HepG2 (cell line): ENCODE data around the gene COL13A1. TPM values are rescaled to one million over a fixed set of nuclear protein-coding genes. Genes with fewer than 3 reads are reported as not detected.

Source experiments
- ATAC-seq: fragments of 200-7000 bp; cut with Tn5 transposase; 3 replicates; pipeline ENCODE4 v1.9.1; 2020; ENCODE audit warnings: mild to moderate bottlenecking, moderate library complexity
- BruUV-seq: library from RNA; stranded (reverse); fragments of 400-500 nt; replicated peaks from 2 replicates; lab custom pipeline; 2021; lab: Mats Ljungman, UMichigan
- CTCF ChIA-PET: fragments of 300-600 bp; formaldehyde crosslinking; extraction: SDS; loops from one replicate; lab custom pipeline; 2021; ENCODE audit warnings: low total read pairs, inconsistent platforms, low intra/inter-chr PET ratio; lab: Yijun Ruan, JAX
- POLR2A ChIA-PET: fragments of 350-600 bp; sonication (Branson Sonifier 250); formaldehyde crosslinking; loops from one replicate; lab custom pipeline; 2020; ENCODE audit warnings: antibody characterized with exemption, inconsistent platforms; lab: Yijun Ruan, JAX
- DNase-seq: peaks from one replicate; pipeline ENCODE4 v3.0.0-alpha.2; 2015; ENCODE audit warnings: low spot score
- FAIRE-seq: peaks from 3 replicates; lab custom pipeline; 2011; peaks lifted over from hg19 to GRCh38; lab: Jason Lieb, UNC
- H2AFZ ChIP-seq: one replicate; pipeline ENCODE4 v1.6.1; 2011; ENCODE audit warnings: low read length, inconsistent platforms
- H3K27ac ChIP-seq: fragments of 300-600 bp; 3 replicates; pipeline ENCODE4 v1.8.0; 2011; ENCODE audit warnings: mixed run types, mild to moderate bottlenecking, mixed read lengths, low read length, inconsistent platforms; ENCODE audit not compliant: insufficient read depth; ENCODE audit errors: extremely low read length
- H3K27me3 ChIP-seq, 2 experiments: fragments of 200-600 bp in 1 of 2; 2 replicates in 1 of 2; 3 replicates in 1 of 2; pipeline versions ENCODE4 v1.6.0 to v1.8.0; 2011; ENCODE audit warnings: low read length in 2 of 2, mild to moderate bottlenecking in 2 of 2, moderate library complexity in 2 of 2, inconsistent platforms in 1 of 2; ENCODE audit not compliant: insufficient read depth in 2 of 2, control insufficient read depth in 1 of 2
- H3K36me3 ChIP-seq, 2 experiments: fragments of 200-600 bp in 1 of 2; replicated peaks in 1 of 2; 2 replicates in 1 of 2; 3 replicates in 1 of 2; pipeline versions ENCODE4 v1.5.1 to v1.8.0; 2011; ENCODE audit warnings: low read length in 2 of 2, inconsistent platforms in 1 of 2; ENCODE audit not compliant: insufficient read depth in 2 of 2, control insufficient read depth in 1 of 2
- H3K4me1 ChIP-seq: 2 replicates; pipeline ENCODE4 v1.5.1; 2012; ENCODE audit warnings: low read length, inconsistent platforms; ENCODE audit not compliant: insufficient read depth
- H3K4me2 ChIP-seq: 2 replicates; pipeline ENCODE4 v1.6.0; 2011; ENCODE audit warnings: low read depth, low read length, inconsistent platforms
- H3K4me3 ChIP-seq, 3 experiments: fragments of 200-600 bp in 1 of 3; sonication (generic), shearing (Covaris generic) in 1 of 3; replicated peaks in 1 of 3; 2 replicates each; pipeline ENCODE4 v1.5.1; 2011 to 2016; ENCODE audit warnings: low read length in 3 of 3, inconsistent platforms in 2 of 3, low read depth in 2 of 3, mild to moderate bottlenecking in 2 of 3, control low read depth in 1 of 3, mixed read lengths in 1 of 3; ENCODE audit not compliant: insufficient read depth in 1 of 3
- H3K79me2 ChIP-seq: one replicate; pipeline ENCODE4 v1.6.1; 2011; ENCODE audit warnings: low read length, inconsistent platforms; ENCODE audit not compliant: insufficient read depth
- H3K9ac ChIP-seq: 2 replicates; pipeline ENCODE4 v1.6.0; 2011; ENCODE audit warnings: mild to moderate bottlenecking, low read depth, low read length, inconsistent platforms; ENCODE audit not compliant: insufficient read depth
- H3K9me3 ChIP-seq: 2 replicates; pipeline ENCODE4 v1.5.1; 2012; ENCODE audit warnings: mild to moderate bottlenecking, low read length
- H4K20me1 ChIP-seq: 2 replicates; pipeline ENCODE4 v1.6.0; 2011; ENCODE audit warnings: inconsistent platforms, mild to moderate bottlenecking, low read length, moderate library complexity; ENCODE audit not compliant: insufficient read depth
- EHMT2 ChIP-seq: fragments of 200-600 bp; sonication (generic); IDR thresholded peaks from 2 replicates; pipeline ENCODE4 v1.7.0; 2017; ENCODE audit warnings: antibody characterized with exemption, low read depth, low read length, borderline replicate concordance
- FOXO1 ChIP-seq: sonication (generic); formaldehyde crosslinking; IDR thresholded peaks from 2 replicates; pipeline ENCODE4 v1.4.0; 2020; ENCODE audit warnings: missing genetic modification reagents
- HNF4G ChIP-seq, 2 experiments: sonication (generic) in 1 of 2; formaldehyde crosslinking in 1 of 2; IDR thresholded peaks; 2 replicates each; pipeline versions ENCODE4 v1.4.0 to v1.6.1; 2011 to 2020; ENCODE audit warnings: borderline replicate concordance in 2 of 2, low read depth in 2 of 2, mild to moderate bottlenecking in 2 of 2, low read length in 1 of 2, missing genetic modification reagents in 1 of 2, moderate library complexity in 1 of 2
- HOXA5 ChIP-seq: sonication (generic); formaldehyde crosslinking; IDR thresholded peaks from 2 replicates; pipeline ENCODE4 v1.4.0; 2020; ENCODE audit warnings: missing genetic modification reagents
- KDM6A ChIP-seq: IDR thresholded peaks from 2 replicates; pipeline ENCODE4 v1.6.1; 2016; ENCODE audit warnings: low read depth
- MAF1 ChIP-seq: sonication (generic); formaldehyde crosslinking; IDR thresholded peaks from 2 replicates; pipeline ENCODE4 v1.5.0; 2020; ENCODE audit warnings: missing genetic modification reagents, borderline replicate concordance
- MAFF ChIP-seq: IDR thresholded peaks from 2 replicates; pipeline ENCODE4 v1.6.1; 2011; ENCODE audit warnings: low read depth, low read length, improper control_type of control experiment
- PHF5A ChIP-seq: IDR thresholded peaks from one replicate; pipeline ENCODE4 v1.6.1; 2018; ENCODE audit warnings: low read depth, missing genetic modification reagents; ENCODE audit not compliant: unreplicated experiment
- RNF219 ChIP-seq: sonication (generic); formaldehyde crosslinking; IDR thresholded peaks from 2 replicates; pipeline ENCODE4 v1.5.0; 2020; ENCODE audit warnings: mild to moderate bottlenecking, missing genetic modification reagents
- SCMH1 ChIP-seq: sonication (generic); formaldehyde crosslinking; IDR thresholded peaks from 2 replicates; pipeline ENCODE4 v1.9.0; 2021; ENCODE audit warnings: missing genetic modification reagents, mild to moderate bottlenecking, borderline replicate concordance
- STAT5B ChIP-seq: sonication (generic); formaldehyde crosslinking; IDR thresholded peaks from 2 replicates; pipeline ENCODE4 v1.4.0; 2020; ENCODE audit warnings: missing genetic modification reagents
- TMF1 ChIP-seq: sonication (generic); formaldehyde crosslinking; IDR thresholded peaks from 2 replicates; pipeline ENCODE4 v1.8.1; 2022; ENCODE audit warnings: low read depth, missing genetic modification reagents
- ZNF598 ChIP-seq: sonication (generic); formaldehyde crosslinking; IDR thresholded peaks from 2 replicates; pipeline ENCODE4 v1.5.1; 2020; ENCODE audit warnings: mild to moderate bottlenecking, missing genetic modification reagents, borderline replicate concordance
- ZNF614 ChIP-seq: IDR thresholded peaks from 2 replicates; pipeline ENCODE4 v1.6.1; 2018; ENCODE audit warnings: missing biosample characterization, missing genetic modification reagents, inconsistent platforms, borderline replicate concordance
- ZNF891 ChIP-seq: sonication (generic); formaldehyde crosslinking; IDR thresholded peaks from 2 replicates; pipeline ENCODE4 v1.5.0; 2020; ENCODE audit warnings: mild to moderate bottlenecking, missing genetic modification reagents
- ZSCAN31 ChIP-seq: sonication (generic); formaldehyde crosslinking; IDR thresholded peaks from 2 replicates; pipeline ENCODE4 v1.5.0; 2020; ENCODE audit warnings: low read depth, mild to moderate bottlenecking, missing genetic modification reagents
- WGBS: methylation state at CpG from one replicate; pipeline ENCODE4 v1.1.6; 2017; ENCODE audit warnings: low lambda C conversion rate; 5-methylcytosine and 5-hydroxymethylcytosine counted together
- in situ Hi-C: cut with HindIII; loops from 2 replicates; pipeline ENCODE4 v1.10.0; 2017; ENCODE audit warnings: low pct_unique_long_range_greater_than_20kb; ENCODE audit not compliant: extremely low pct_ligation_motif_present
- intact Hi-C: fragments of 100-400 bp; cut with micrococcal nuclease; formaldehyde crosslinking; loops from one replicate; pipeline ENCODE4 v1.10.0; 2022; ENCODE audit not compliant: unreplicated experiment
- polyA plus RNA-seq, 8 experiments: library from polyadenylated mRNA; depleted of rRNA in 3 of 8; stranded (reverse) in 7 of 8; unstranded in 1 of 8; fragments of >200 nt; fragmentation: Illumina TruSeq in 4 of 8; extraction: Trizol in 4 of 8; gene quantifications; 2 replicates each; pipeline versions ENCODE4 v1.2.1 to v1.2.3, GENCODE V29; 2011 to 2016; ENCODE audit warnings: low read depth in 4 of 8, missing spikeins in 1 of 8, mixed read lengths in 1 of 8; ENCODE audit not compliant: insufficient read depth in 1 of 8
- total RNA-seq, 5 experiments: library from RNA; depleted of rRNA; stranded (reverse); fragments of >200 nt; fragmentation: Illumina TruSeq; extraction: Trizol; gene quantifications; 2 replicates each; pipeline ENCODE4 v1.2.3, GENCODE V29; 2016; ENCODE audit warnings: low read depth in 1 of 5
- TF ChIP-seq, protein P1 (sequence below): sonication (generic); formaldehyde crosslinking; IDR thresholded peaks from 2 replicates; pipeline ENCODE4 v1.4.0; 2020; ENCODE audit warnings: missing genetic modification reagents

The COL13A1 gene
- total and polyA plus RNA-seq, 2 of the 13 experiments (the other 11 are each of a cell fraction or from before 2014, with no cell fraction given) = 0.07 TPM; not detected in 1

GRCh38 chr10:69959911-69960310 is 158.2 kb downstream of the COL13A1 start (continued):
- TF ChIP-seq ZNF891 (CRISPR knock-in tag) = no peak

GRCh38 chr10:69960606-69960987 is 158.9 kb downstream of the COL13A1 start:
- no peaks in the 10 kb centered on the region for H3K79me2 ChIP-seq
- H3K4me3 ChIP-seq = no peak overlapping the region
- no peaks in the 10 kb centered on the region for H3K36me3 ChIP-seq
- FAIRE-seq (no peak), ATAC-seq (no peak)
- ChIA-PET CTCF (no interaction called here), POLR2A (no interaction called here)
- 22% methylated on average over 4 of the region's 4 CpGs for WGBS
- H3K4me1 ChIP-seq = peaks cover 9% of the 10 kb centered on the region; the same call in 1 of the 2 replicates
- no peak overlapping the region for H2AFZ ChIP-seq
- H3K9me3 ChIP-seq = no peaks in the 10 kb centered on the region
- H3K27me3 ChIP-seq = peaks cover 7 to 62% of the 10 kb centered on the region in 2 experiments; a peak in 3 of 5 replicates
- intact Hi-C loops = no loop called here
- H4K20me1 ChIP-seq = no peaks in the 10 kb centered on the region
- no TSS peak for BruUV-seq
- H3K27ac ChIP-seq = no peak overlapping the region
- in situ Hi-C loops = no loop called here
- no peak for TF ChIP-seq STAT5B (CRISPR knock-in tag)
- TF ChIP-seq MAFF = no peak
- no peak for TF ChIP-seq ZNF614
- TF ChIP-seq, protein P1, sequence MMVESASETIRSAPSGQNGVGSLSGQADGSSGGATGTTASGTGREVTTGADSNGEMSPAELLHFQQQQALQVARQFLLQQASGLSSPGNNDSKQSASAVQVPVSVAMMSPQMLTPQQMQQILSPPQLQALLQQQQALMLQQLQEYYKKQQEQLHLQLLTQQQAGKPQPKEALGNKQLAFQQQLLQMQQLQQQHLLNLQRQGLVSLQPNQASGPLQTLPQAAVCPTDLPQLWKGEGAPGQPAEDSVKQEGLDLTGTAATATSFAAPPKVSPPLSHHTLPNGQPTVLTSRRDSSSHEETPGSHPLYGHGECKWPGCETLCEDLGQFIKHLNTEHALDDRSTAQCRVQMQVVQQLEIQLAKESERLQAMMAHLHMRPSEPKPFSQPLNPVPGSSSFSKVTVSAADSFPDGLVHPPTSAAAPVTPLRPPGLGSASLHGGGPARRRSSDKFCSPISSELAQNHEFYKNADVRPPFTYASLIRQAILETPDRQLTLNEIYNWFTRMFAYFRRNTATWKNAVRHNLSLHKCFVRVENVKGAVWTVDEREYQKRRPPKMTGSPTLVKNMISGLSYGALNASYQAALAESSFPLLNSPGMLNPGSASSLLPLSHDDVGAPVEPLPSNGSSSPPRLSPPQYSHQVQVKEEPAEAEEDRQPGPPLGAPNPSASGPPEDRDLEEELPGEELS (CRISPR knock-in tag) = no peak
- no peak for TF ChIP-seq SCMH1
- no peak for TF ChIP-seq HOXA5
- no peak for TF ChIP-seq KDM6A
- no peak for TF ChIP-seq ZNF598 (CRISPR knock-in tag)
- TF ChIP-seq EHMT2 = no peak
- TF ChIP-seq TMF1 = no peak
- TF ChIP-seq FOXO1 (CRISPR knock-in tag) = no peak
- TF ChIP-seq ZSCAN31 (CRISPR knock-in tag) = no peak
- TF ChIP-seq HNF4G (IDR thresholded peaks at IDR 0.05; ENCODE audit: borderline replicate concordance, low read depth, low read length) = no peak
- no peak for TF ChIP-seq HNF4G (CRISPR knock-in tag; IDR thresholded peaks at IDR 0.05; ENCODE audit: borderline replicate concordance, low read depth)
- TF ChIP-seq RNF219 (CRISPR knock-in tag) = no peak
- TF ChIP-seq PHF5A (CRISPR knock-in tag) = no peak
- no peak for TF ChIP-seq MAF1 (CRISPR knock-in tag)
- TF ChIP-seq, all 625 proteins: peak for 0
- DNase-seq = no peak
- Histone ChIP-seq H3K9ac (no peak overlapping the region), H3K4me2 (no peak overlapping the region)
